Measurements from ENCODE around the gene CLDN5. TPM values are rescaled to one million over a fixed set of nuclear protein-coding genes. Genes with fewer than 3 reads are reported as not detected.

The CLDN5 gene
- total RNA-seq, 1 experiment from 2014 or later: not detected

- Mint-ChIP-seq H3K4me3 (ENCODE audit: unreplicated experiment) (no peak overlapping the region), H3K36me3 (ENCODE audit: insufficient read depth, unreplicated experiment) (peaks cover 8% of the 10 kb centered on the region), H3K27ac (ENCODE audit: unreplicated experiment) (no peak overlapping the region), H3K4me1 (ENCODE audit: low read depth, unreplicated experiment) (no peaks in the 10 kb centered on the region), H3K27me3 (ENCODE audit: insufficient read depth, unreplicated experiment) (no peaks in the 10 kb centered on the region), H3K9me3 (ENCODE audit: unreplicated experiment) (no peaks in the 10 kb centered on the region)
- ChIA-PET CTCF (no interaction called here), POLR2A (no interaction called here)
- Histone ChIP-seq H3K4me3 (ENCODE audit: low read depth, low read length) (no peak overlapping the region), H3K27me3 (replicated peaks; ENCODE audit: control insufficient read depth, insufficient read depth, low read length) (no peaks in the 10 kb centered on the region), H3K36me3 (ENCODE audit: control insufficient read depth, insufficient read depth, low read length) (no peaks in the 10 kb centered on the region), H3K4me1 (no peaks in the 10 kb centered on the region), H3K9me3 (no peaks in the 10 kb centered on the region)
- BruUV-seq (replicated peaks): no TSS peak
- intact Hi-C loops (cut with micrococcal nuclease; ENCODE audit: unreplicated experiment): no loop called here
- no peak for TF ChIP-seq CTCF (IDR thresholded peaks at IDR 0.05; ENCODE audit: insufficient read depth in 1 of 2, low read depth in 1 of 2, low read length in 1 of 2, severe bottlenecking in 1 of 2, unreplicated experiment in 1 of 2)
- no peak for DNase-seq
Observed at GRCh38 chr22:19526702-19527111, 2.5 kb upstream of the CLDN5 start.

- Histone ChIP-seq H3K27me3 (replicated peaks; ENCODE audit: control insufficient read depth, insufficient read depth, low read length) (no peaks in the 10 kb centered on the region), H3K9me3 (no peaks in the 10 kb centered on the region), H3K36me3 (ENCODE audit: control insufficient read depth, insufficient read depth, low read length) (no peaks in the 10 kb centered on the region), H3K4me3 (ENCODE audit: low read depth, low read length) (no peak overlapping the region), H3K4me1 (no peaks in the 10 kb centered on the region)
- no peaks in the 10 kb centered on the region for H3K4me1 Mint-ChIP-seq (ENCODE audit: low read depth, unreplicated experiment)
- no peak overlapping the region for H3K4me3 Mint-ChIP-seq (ENCODE audit: unreplicated experiment)
- H3K27ac Mint-ChIP-seq (ENCODE audit: unreplicated experiment): no peak overlapping the region
- H3K27me3 Mint-ChIP-seq (ENCODE audit: insufficient read depth, unreplicated experiment): no peaks in the 10 kb centered on the region
- no TSS peak for BruUV-seq (replicated peaks)
- no peaks in the 10 kb centered on the region for H3K9me3 Mint-ChIP-seq (ENCODE audit: unreplicated experiment)
- intact Hi-C loops (cut with micrococcal nuclease; ENCODE audit: unreplicated experiment): no loop called here
- H3K36me3 Mint-ChIP-seq (ENCODE audit: insufficient read depth, unreplicated experiment): peaks cover 8% of the 10 kb centered on the region
- ChIA-PET CTCF (no interaction called here), POLR2A (no interaction called here)
- no peak for TF ChIP-seq CTCF (IDR thresholded peaks at IDR 0.05; ENCODE audit: insufficient read depth in 1 of 2, low read depth in 1 of 2, low read length in 1 of 2, severe bottlenecking in 1 of 2, unreplicated experiment in 1 of 2)
- DNase-seq: no peak
Observed at GRCh38 chr22:19526076-19526701, 2.0 kb upstream of the CLDN5 start.

GRCh38 chr22:19525666-19526065, 1.5 kb upstream of the CLDN5 start:
- POLR2A ChIA-PET: no interaction called here
- H3K4me1 ChIP-seq: no peaks in the 10 kb centered on the region
- H3K4me3 Mint-ChIP-seq (ENCODE audit: unreplicated experiment): no peak overlapping the region
- no peaks in the 10 kb centered on the region for H3K36me3 ChIP-seq (ENCODE audit: control insufficient read depth, insufficient read depth, low read length)
- H3K27me3 ChIP-seq (replicated peaks; ENCODE audit: control insufficient read depth, insufficient read depth, low read length): no peaks in the 10 kb centered on the region
- TF ChIP-seq CTCF (IDR thresholded peaks at IDR 0.05; ENCODE audit: insufficient read depth in 1 of 2, low read depth in 1 of 2, low read length in 1 of 2, severe bottlenecking in 1 of 2, unreplicated experiment in 1 of 2): no peak
- no peaks in the 10 kb centered on the region for H3K27me3 Mint-ChIP-seq (ENCODE audit: insufficient read depth, unreplicated experiment)
- intact Hi-C loops (cut with micrococcal nuclease; ENCODE audit: unreplicated experiment): no loop called here
- H3K4me3 ChIP-seq (ENCODE audit: low read depth, low read length): no peak overlapping the region
- DNase-seq: peak in 1 of 2 experiments; percentile 21
- H3K9me3 Mint-ChIP-seq (ENCODE audit: unreplicated experiment): no peaks in the 10 kb centered on the region
- no peak overlapping the region for H3K27ac Mint-ChIP-seq (ENCODE audit: unreplicated experiment)
- BruUV-seq (replicated peaks): no TSS peak
- H3K4me1 Mint-ChIP-seq (ENCODE audit: low read depth, unreplicated experiment): no peaks in the 10 kb centered on the region
- H3K36me3 Mint-ChIP-seq (ENCODE audit: insufficient read depth, unreplicated experiment): peaks cover 8% of the 10 kb centered on the region
- CTCF ChIA-PET: no interaction called here
- no peaks in the 10 kb centered on the region for H3K9me3 ChIP-seq

All from Caco-2 (cell line).